ENCODE results near the gene PLAAT4.
"Not testable (repeated sequence)": the region's sequence is repeated elsewhere in the genome, so short reads cannot be mapped to it uniquely, and the experiment has no call there.

The PLAAT4 gene

DNA sequence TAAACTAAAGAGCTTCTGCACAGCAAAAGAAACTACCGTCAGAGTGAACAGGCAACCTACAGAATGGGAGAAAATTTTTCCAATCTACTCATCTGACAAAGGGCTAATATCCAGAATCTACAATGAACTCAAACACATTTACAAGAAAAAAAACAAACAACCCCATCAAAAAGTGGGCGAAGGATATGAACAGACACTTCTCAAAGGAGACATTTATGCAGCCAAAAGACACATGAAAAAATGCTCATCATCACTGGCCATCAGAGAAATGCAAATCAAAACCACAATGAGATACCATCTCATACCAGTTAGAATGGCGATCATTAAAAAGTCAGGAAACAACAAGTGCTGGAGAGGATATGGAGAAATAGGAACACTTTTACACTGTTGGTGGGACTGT is 42.3 kb downstream of the PLAAT4 start:
- H3K27ac ChIP-seq (ENCODE audit: low read depth, low read length); DNase-seq; H3K36me3 ChIP-seq (ENCODE audit: control insufficient read depth in 1 of 2, insufficient read depth in 2 of 2, low read length in 2 of 2); H3K18ac ChIP-seq (ENCODE audit: low read length); H3K9ac ChIP-seq (ENCODE audit: low read length); H2AK5ac ChIP-seq (ENCODE audit: low read length); H3K4me2 ChIP-seq (ENCODE audit: low read length); H3K79me1 ChIP-seq (ENCODE audit: low read length); H3K27me3 ChIP-seq (ENCODE audit: insufficient read depth, low read length); H2BK120ac ChIP-seq (ENCODE audit: insufficient read depth, low read length, poor library complexity); H3K23ac ChIP-seq (ENCODE audit: low read length); H3K9me3 ChIP-seq (ENCODE audit: insufficient read depth, low read depth, low read length); H4K12ac ChIP-seq (ENCODE audit: low read depth, low read length); H3K4ac ChIP-seq (ENCODE audit: low read depth, low read length); H2BK12ac ChIP-seq (ENCODE audit: low read length); H2BK5ac ChIP-seq (ENCODE audit: low read depth, low read length, poor library complexity); H3K79me2 ChIP-seq (ENCODE audit: control insufficient read depth, insufficient read depth, low read length, poor library complexity); H4K91ac ChIP-seq (ENCODE audit: low read depth, low read length); H3K4me3 ChIP-seq (ENCODE audit: low read depth, low read length); H4K8ac ChIP-seq (ENCODE audit: low read depth, low read length); H3K4me1 ChIP-seq (ENCODE audit: control insufficient read depth in 1 of 2, insufficient read depth in 2 of 2, low read length in 2 of 2); H3K14ac ChIP-seq (ENCODE audit: low read length); H2AFZ ChIP-seq (ENCODE audit: insufficient read depth, low read length, poor library complexity): not testable (repeated sequence)
- WGBS (ENCODE audit: extremely low coverage, insufficient coverage, insufficient read length) = no CpG with 5 or more reads among the region's 3 CpGs

GRCh38 chr11:63581224-63581623 is 44.6 kb downstream of the PLAAT4 start:
- H3K79me2 ChIP-seq (ENCODE audit: control insufficient read depth, insufficient read depth, low read length, poor library complexity); H3K9ac ChIP-seq (ENCODE audit: low read length); H4K12ac ChIP-seq (ENCODE audit: low read depth, low read length); H3K36me3 ChIP-seq (ENCODE audit: control insufficient read depth in 1 of 2, insufficient read depth in 2 of 2, low read length in 2 of 2); H2AK5ac ChIP-seq (ENCODE audit: low read length); H3K4me2 ChIP-seq (ENCODE audit: low read length); H3K9me3 ChIP-seq (ENCODE audit: insufficient read depth, low read depth, low read length); H3K4ac ChIP-seq (ENCODE audit: low read depth, low read length); H3K27me3 ChIP-seq (ENCODE audit: insufficient read depth, low read length); H4K91ac ChIP-seq (ENCODE audit: low read depth, low read length); H3K79me1 ChIP-seq (ENCODE audit: low read length); H3K4me3 ChIP-seq (ENCODE audit: low read depth, low read length); H3K18ac ChIP-seq (ENCODE audit: low read length); H2AFZ ChIP-seq (ENCODE audit: insufficient read depth, low read length, poor library complexity); H3K14ac ChIP-seq (ENCODE audit: low read length); H2BK12ac ChIP-seq (ENCODE audit: low read length); H3K23ac ChIP-seq (ENCODE audit: low read length); H2BK120ac ChIP-seq (ENCODE audit: insufficient read depth, low read length, poor library complexity); H2BK5ac ChIP-seq (ENCODE audit: low read depth, low read length, poor library complexity); H4K8ac ChIP-seq (ENCODE audit: low read depth, low read length); H3K4me1 ChIP-seq (ENCODE audit: control insufficient read depth in 1 of 2, insufficient read depth in 2 of 2, low read length in 2 of 2): not testable (repeated sequence)
- DNase-seq = peak; percentile 87 to 92
- peak overlapping the region; percentile 61 for H3K27ac ChIP-seq (ENCODE audit: low read depth, low read length)
- no CpG with 5 or more reads among the region's 7 CpGs for WGBS (ENCODE audit: extremely low coverage, insufficient coverage, insufficient read length)

GRCh38 chr11:63583357-63583677 is 46.7 kb downstream of the PLAAT4 start:
- H3K27ac ChIP-seq (ENCODE audit: low read depth, low read length) = no peak overlapping the region
- H2AFZ ChIP-seq (ENCODE audit: insufficient read depth, low read length, poor library complexity) = no peak overlapping the region
- no peak overlapping the region for H2BK120ac ChIP-seq (ENCODE audit: insufficient read depth, low read length, poor library complexity)
- H3K4me2 ChIP-seq (ENCODE audit: low read length) = no peak overlapping the region
- no peak overlapping the region for H4K91ac ChIP-seq (ENCODE audit: low read depth, low read length)
- no peaks in the 10 kb centered on the region for H3K79me2 ChIP-seq (ENCODE audit: control insufficient read depth, insufficient read depth, low read length, poor library complexity)
- H4K8ac ChIP-seq (ENCODE audit: low read depth, low read length) = no peak overlapping the region
- no peak overlapping the region for H3K9ac ChIP-seq (ENCODE audit: low read length)
- H3K18ac ChIP-seq (ENCODE audit: low read length) = no peak overlapping the region
- no peak for DNase-seq
- H3K27me3 ChIP-seq (ENCODE audit: insufficient read depth, low read length) = no peaks in the 10 kb centered on the region
- no peak overlapping the region for H3K4me3 ChIP-seq (ENCODE audit: low read depth, low read length)
- no peak overlapping the region for H3K14ac ChIP-seq (ENCODE audit: low read length)
- peaks cover 5% of the 10 kb centered on the region for H3K79me1 ChIP-seq (ENCODE audit: low read length)
- H3K36me3 ChIP-seq (ENCODE audit: control insufficient read depth in 1 of 2, insufficient read depth in 2 of 2, low read length in 2 of 2) = peaks cover 0 to 1% of the 10 kb centered on the region in 2 experiments
- H3K4ac ChIP-seq (ENCODE audit: low read depth, low read length) = no peak overlapping the region
- no peak overlapping the region for H2AK5ac ChIP-seq (ENCODE audit: low read length)
- H3K9me3 ChIP-seq (ENCODE audit: insufficient read depth, low read depth, low read length) = no peaks in the 10 kb centered on the region
- H3K4me1 ChIP-seq (ENCODE audit: control insufficient read depth in 1 of 2, insufficient read depth in 2 of 2, low read length in 2 of 2) = no peaks in the 10 kb centered on the region
- H3K23ac ChIP-seq (ENCODE audit: low read length) = no peak overlapping the region
- no peak overlapping the region for H2BK5ac ChIP-seq (ENCODE audit: low read depth, low read length, poor library complexity)
- H4K12ac ChIP-seq (ENCODE audit: low read depth, low read length) = no peak overlapping the region
- H2BK12ac ChIP-seq (ENCODE audit: low read length) = no peak overlapping the region

GRCh38 chr11:63586451-63587166 is 50.0 kb downstream of the PLAAT4 start:
- H3K23ac ChIP-seq (ENCODE audit: low read length) = no peak overlapping the region
- no peaks in the 10 kb centered on the region for H3K4me1 ChIP-seq (ENCODE audit: control insufficient read depth in 1 of 2, insufficient read depth in 2 of 2, low read length in 2 of 2)
- DNase-seq = no peak
- H3K79me2 ChIP-seq (ENCODE audit: control insufficient read depth, insufficient read depth, low read length, poor library complexity) = no peaks in the 10 kb centered on the region
- no peak overlapping the region for H3K4me3 ChIP-seq (ENCODE audit: low read depth, low read length)
- no peak overlapping the region for H4K91ac ChIP-seq (ENCODE audit: low read depth, low read length)
- no peak overlapping the region for H2BK12ac ChIP-seq (ENCODE audit: low read length)
- no CpG with 5 or more reads among the region's 6 CpGs for WGBS (ENCODE audit: extremely low coverage, insufficient coverage, insufficient read length)
- no peak overlapping the region for H4K12ac ChIP-seq (ENCODE audit: low read depth, low read length)
- H3K27ac ChIP-seq (ENCODE audit: low read depth, low read length) = no peak overlapping the region
- no peak overlapping the region for H2BK5ac ChIP-seq (ENCODE audit: low read depth, low read length, poor library complexity)
- H3K9ac ChIP-seq (ENCODE audit: low read length) = no peak overlapping the region
- H3K4me2 ChIP-seq (ENCODE audit: low read length) = no peak overlapping the region
- no peak overlapping the region for H3K14ac ChIP-seq (ENCODE audit: low read length)
- H3K4ac ChIP-seq (ENCODE audit: low read depth, low read length) = no peak overlapping the region
- H3K79me1 ChIP-seq (ENCODE audit: low read length) = peaks cover 3% of the 10 kb centered on the region
- H3K9me3 ChIP-seq (ENCODE audit: insufficient read depth, low read depth, low read length) = no peaks in the 10 kb centered on the region
- no peak overlapping the region for H2AK5ac ChIP-seq (ENCODE audit: low read length)
- H3K18ac ChIP-seq (ENCODE audit: low read length) = no peak overlapping the region
- H3K36me3 ChIP-seq (ENCODE audit: control insufficient read depth in 1 of 2, insufficient read depth in 2 of 2, low read length in 2 of 2) = peaks cover 1 to 4% of the 10 kb centered on the region in 2 experiments
- H4K8ac ChIP-seq (ENCODE audit: low read depth, low read length) = no peak overlapping the region
- no peak overlapping the region for H2BK120ac ChIP-seq (ENCODE audit: insufficient read depth, low read length, poor library complexity)
- no peak overlapping the region for H2AFZ ChIP-seq (ENCODE audit: insufficient read depth, low read length, poor library complexity)
- H3K27me3 ChIP-seq (ENCODE audit: insufficient read depth, low read length) = no peaks in the 10 kb centered on the region

Data from trophoblast cell (in vitro differentiated cells and primary cell).